ENCODE data around the gene TCAP. TPM values are rescaled to one million over a fixed set of nuclear protein-coding genes. Genes with fewer than 3 reads are reported as not detected.
A peak's percentile ranks its signal among the peaks of the same experiment; 100 is the strongest.

Gene TCAP
- polyA plus RNA-seq, 1 experiment = 0.12 TPM

- no peak for DNase-seq (ENCODE audit: low read depth, low spot score)
- TF ChIP-seq, protein P1, sequence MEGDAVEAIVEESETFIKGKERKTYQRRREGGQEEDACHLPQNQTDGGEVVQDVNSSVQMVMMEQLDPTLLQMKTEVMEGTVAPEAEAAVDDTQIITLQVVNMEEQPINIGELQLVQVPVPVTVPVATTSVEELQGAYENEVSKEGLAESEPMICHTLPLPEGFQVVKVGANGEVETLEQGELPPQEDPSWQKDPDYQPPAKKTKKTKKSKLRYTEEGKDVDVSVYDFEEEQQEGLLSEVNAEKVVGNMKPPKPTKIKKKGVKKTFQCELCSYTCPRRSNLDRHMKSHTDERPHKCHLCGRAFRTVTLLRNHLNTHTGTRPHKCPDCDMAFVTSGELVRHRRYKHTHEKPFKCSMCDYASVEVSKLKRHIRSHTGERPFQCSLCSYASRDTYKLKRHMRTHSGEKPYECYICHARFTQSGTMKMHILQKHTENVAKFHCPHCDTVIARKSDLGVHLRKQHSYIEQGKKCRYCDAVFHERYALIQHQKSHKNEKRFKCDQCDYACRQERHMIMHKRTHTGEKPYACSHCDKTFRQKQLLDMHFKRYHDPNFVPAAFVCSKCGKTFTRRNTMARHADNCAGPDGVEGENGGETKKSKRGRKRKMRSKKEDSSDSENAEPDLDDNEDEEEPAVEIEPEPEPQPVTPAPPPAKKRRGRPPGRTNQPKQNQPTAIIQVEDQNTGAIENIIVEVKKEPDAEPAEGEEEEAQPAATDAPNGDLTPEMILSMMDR (IDR thresholded peaks at IDR 0.05; ENCODE audit: low read depth, low read length) = no peak
- Histone ChIP-seq H3K27ac (ENCODE audit: low read depth, low read length) (no peak overlapping the region), H3K27me3 (ENCODE audit: control insufficient read depth, insufficient read depth, low read length) (peaks cover 41% of the 10 kb centered on the region), H3K4me3 (ENCODE audit: low read depth, low read length) (peak overlapping the region; percentile 56), H3K9me3 (ENCODE audit: control insufficient read depth, insufficient read depth, low read length) (no peaks in the 10 kb centered on the region)
- POLR2A ChIA-PET = no interaction called here
- CTCF ChIA-PET = interaction anchor here (0.7 to 7.8 kb wide), 6 partner anchors 10 to 69 kb away, joined by 3 to 227 read pairs (median 4); no protein-coding TSS in a partner anchor
Measured at GRCh38 chr17:39618246-39618913, 46.8 kb upstream of the TCAP start.

- no peak overlapping the region for H3K4me3 ChIP-seq (ENCODE audit: low read depth, low read length)
- ChIA-PET POLR2A (no interaction called here), CTCF (interaction anchor here (0.7 to 7.8 kb wide), 7 partner anchors 9 to 99 kb away, joined by 3 to 227 read pairs (median 4); no protein-coding TSS in a partner anchor)
- H3K9me3 ChIP-seq (ENCODE audit: control insufficient read depth, insufficient read depth, low read length) = no peaks in the 10 kb centered on the region
- DNase-seq (ENCODE audit: low read depth, low spot score) = no peak
- H3K27ac ChIP-seq (ENCODE audit: low read depth, low read length) = no peak overlapping the region
- peaks cover 41% of the 10 kb centered on the region for H3K27me3 ChIP-seq (ENCODE audit: control insufficient read depth, insufficient read depth, low read length)
- TF ChIP-seq, protein P1 (IDR thresholded peaks at IDR 0.05; ENCODE audit: low read depth, low read length) = no peak
Measured at GRCh38 chr17:39618956-39619785, 46.0 kb upstream of the TCAP start.

DNA sequence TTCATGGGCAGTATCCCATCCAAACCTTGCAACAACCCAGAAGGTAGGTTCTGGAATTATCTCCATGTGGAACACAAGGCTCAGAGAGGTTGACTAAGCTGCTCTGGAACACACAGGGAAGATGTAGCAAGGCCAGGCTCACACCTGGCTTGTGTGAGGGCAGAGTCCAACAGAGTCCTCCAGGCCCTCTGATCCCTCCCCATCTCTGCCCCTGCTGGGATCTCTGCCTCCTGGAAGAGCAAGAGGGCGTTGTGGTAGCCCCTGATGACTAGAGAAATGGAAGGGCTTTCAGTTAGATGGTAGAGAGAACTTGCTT is 45.4 kb upstream of the TCAP start:
- DNase-seq (ENCODE audit: low read depth, low spot score) = no peak
- Histone ChIP-seq H3K27ac (ENCODE audit: low read depth, low read length) (no peak overlapping the region), H3K9me3 (ENCODE audit: control insufficient read depth, insufficient read depth, low read length) (no peaks in the 10 kb centered on the region), H3K27me3 (ENCODE audit: control insufficient read depth, insufficient read depth, low read length) (peaks cover 39% of the 10 kb centered on the region), H3K4me3 (ENCODE audit: low read depth, low read length) (no peak overlapping the region)
- TF ChIP-seq, protein P1 (IDR thresholded peaks at IDR 0.05; ENCODE audit: low read depth, low read length) = no peak
- POLR2A ChIA-PET = no interaction called here
- CTCF ChIA-PET = interaction anchor here (1.3 to 7.8 kb wide), 6 partner anchors 13 to 99 kb away, joined by 4 to 227 read pairs (median 60); partner anchors contain the start of genes PNMT and STARD3

DNA sequence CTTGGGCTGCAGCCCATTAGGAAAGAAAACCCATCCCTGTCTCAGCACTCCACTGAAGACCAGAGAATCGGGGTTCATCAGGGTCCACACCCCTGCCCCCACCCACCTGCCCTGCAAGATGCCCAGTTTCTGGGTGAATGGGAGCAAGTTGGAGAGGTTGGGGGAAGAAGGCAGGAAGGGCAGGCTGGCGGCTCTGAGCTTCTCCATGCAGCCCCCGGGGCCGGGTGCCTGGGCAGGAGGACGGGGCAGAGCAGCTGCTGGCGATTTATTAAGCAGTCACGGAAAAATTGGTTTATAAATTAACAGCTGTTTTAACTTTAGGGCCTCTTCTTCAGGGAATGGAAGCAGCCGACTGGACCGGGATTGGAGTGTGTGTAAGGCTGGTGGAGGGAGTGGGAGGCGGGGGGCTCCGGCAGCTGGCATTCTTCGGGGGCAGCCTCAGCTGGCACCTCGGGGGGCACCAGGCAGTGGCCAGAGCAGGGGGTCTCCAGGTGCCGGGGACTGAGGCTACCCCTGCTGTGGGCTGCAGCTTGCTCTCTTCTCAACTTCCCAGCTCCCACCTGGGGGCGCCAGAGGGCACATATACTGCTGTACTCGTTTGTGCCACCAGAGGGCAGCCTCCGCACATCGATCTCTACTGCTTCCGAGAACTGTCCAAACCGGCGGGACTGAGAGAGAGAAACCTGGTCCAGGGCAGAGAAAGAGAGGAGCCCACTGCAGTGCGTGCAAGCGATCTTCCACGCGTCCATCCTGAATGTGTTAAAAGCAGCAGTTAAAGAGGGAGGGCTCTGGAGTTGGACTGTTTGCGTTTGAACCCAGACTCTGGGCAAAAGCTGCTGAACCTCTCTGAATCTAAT is 43.4 kb upstream of the TCAP start:
- H3K27me3 ChIP-seq (ENCODE audit: control insufficient read depth, insufficient read depth, low read length) = peaks cover 44% of the 10 kb centered on the region
- H3K4me3 ChIP-seq (ENCODE audit: low read depth, low read length) = no peak overlapping the region
- no peak overlapping the region for H3K27ac ChIP-seq (ENCODE audit: low read depth, low read length)
- DNase-seq (ENCODE audit: low read depth, low spot score) = peak; percentile 44
- no peaks in the 10 kb centered on the region for H3K9me3 ChIP-seq (ENCODE audit: control insufficient read depth, insufficient read depth, low read length)
- POLR2A ChIA-PET = interaction anchor here (1.0 to 1.3 kb wide), 2 partner anchors 16 to 78 kb away, joined by 3 to 6 read pairs; partner anchors contain the start of gene ERBB2
- CTCF ChIA-PET = interaction anchor here (0.5 to 7.8 kb wide), 68 partner anchors 8 to 358 kb away, joined by 3 to 227 read pairs (median 4); partner anchors contain the start of genes ERBB2, MIEN1, NEUROD2 and PGAP3
- TF ChIP-seq, protein P1 (IDR thresholded peaks at IDR 0.05; ENCODE audit: low read depth, low read length) = peak; percentile 100
